ENCODE results near the gene WWP2.

Gene WWP2

GRCh38 chr16:69888005-69888590 lies 126.0 kb downstream of the WWP2 start:
- DNase-seq (ENCODE audit: low read depth in 2 of 3, low spot score in 1 of 3): no peak

GRCh38 chr16:69889295-69889964 lies 127.3 kb downstream of the WWP2 start:
- DNase-seq (ENCODE audit: low read depth in 2 of 3, low spot score in 1 of 3): peak in 2 of 3 donors; percentile 1

DNA sequence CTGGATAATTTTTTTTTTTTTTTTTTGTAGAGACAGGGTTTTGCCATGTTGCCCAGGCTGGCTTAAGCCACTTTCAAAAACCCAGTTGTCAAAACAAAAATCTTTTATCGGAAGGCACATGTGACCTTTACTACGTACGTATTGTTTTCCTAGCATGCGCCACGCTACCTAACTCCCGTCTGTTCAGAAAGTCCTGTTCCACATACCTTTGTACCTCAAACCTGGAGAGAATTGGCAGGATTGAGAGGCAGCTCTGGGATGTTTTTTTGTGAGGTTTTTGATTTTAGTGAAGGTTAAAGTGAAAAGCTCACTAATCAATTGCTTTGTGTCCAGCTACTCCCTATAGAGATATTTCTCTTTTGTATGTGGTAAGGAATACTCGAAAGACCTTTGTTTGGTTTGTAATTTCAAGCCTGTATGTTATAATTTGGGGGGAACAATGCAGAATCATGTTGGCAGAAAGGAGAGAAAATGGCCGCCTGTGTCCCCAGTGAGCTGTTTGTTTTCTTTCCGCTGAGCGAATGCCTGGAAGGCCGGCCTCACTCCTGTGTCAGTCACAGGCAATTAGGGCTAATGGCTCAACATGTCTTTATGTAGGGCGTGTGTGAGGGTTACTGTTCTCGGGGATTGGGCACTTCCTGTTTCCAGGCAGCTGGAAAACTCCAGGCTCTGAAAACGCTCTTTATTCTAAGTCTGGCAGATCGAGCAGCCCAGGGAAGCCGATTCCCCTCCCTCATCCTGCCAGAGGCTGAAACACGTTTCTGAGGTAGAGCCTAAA lies 128.2 kb downstream of the WWP2 start:
- DNase-seq (ENCODE audit: low read depth in 2 of 3, low spot score in 1 of 3): no peak

DNA sequence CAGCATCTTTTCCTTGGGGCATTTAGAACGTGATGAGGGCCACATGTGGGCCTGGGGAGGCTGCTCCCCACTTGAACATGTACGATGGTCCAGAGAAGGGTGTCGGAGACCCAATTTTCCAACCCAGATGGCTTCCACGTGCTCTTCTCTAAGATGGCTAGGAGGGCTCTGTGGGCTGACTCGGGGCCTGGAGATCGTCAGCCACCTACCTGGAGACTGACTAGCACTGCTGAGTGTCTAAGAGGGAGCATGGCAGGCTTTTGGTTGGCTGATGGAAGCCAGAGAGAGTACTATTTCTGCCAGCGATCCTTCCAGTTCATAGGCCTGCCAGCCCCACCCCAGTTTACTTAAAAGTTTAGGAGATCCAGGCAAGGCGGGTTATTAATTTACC lies 128.8 kb downstream of the WWP2 start:
- DNase-seq (ENCODE audit: low read depth in 2 of 3, low spot score in 1 of 3): no peak

DNA sequence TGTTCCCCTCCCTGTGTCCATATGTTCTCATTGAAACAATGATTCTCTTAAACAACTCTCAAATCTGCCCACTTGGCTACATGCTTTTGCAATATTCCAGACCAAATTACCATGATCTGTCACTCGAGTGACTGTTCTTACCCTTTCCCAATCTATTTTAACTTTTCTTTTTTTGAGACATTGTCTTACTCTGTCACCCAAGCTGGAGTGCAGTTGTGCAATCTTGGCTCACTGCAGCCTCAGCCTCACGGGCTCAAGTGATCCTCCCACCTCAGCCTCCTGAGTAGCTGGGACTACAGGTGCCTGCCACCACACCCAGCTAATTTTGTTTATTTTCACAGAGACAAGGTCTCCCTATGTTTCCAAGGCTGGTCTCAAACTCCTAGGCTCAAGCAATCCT lies 130.2 kb downstream of the WWP2 start:
- no peak for DNase-seq (ENCODE audit: low read depth in 2 of 3, low spot score in 1 of 3)

- DNase-seq (ENCODE audit: low read depth in 2 of 3, low spot score in 1 of 3): no peak
These were observed 131.0 kb downstream of the WWP2 start for GRCh38 chr16:69893106-69893505.

- no peak for DNase-seq (ENCODE audit: low read depth in 2 of 3, low spot score in 1 of 3)
These were observed 132.5 kb downstream of the WWP2 start for GRCh38 chr16:69894676-69895075.

GRCh38 chr16:69903865-69904415 lies 141.8 kb downstream of the WWP2 start:
- no peak for DNase-seq (ENCODE audit: low read depth in 2 of 3, low spot score in 1 of 3)

GRCh38 chr16:69904495-69905170 lies 142.5 kb downstream of the WWP2 start:
- DNase-seq (ENCODE audit: low read depth in 2 of 3, low spot score in 1 of 3): no peak

- DNase-seq (ENCODE audit: low read depth in 2 of 3, low spot score in 1 of 3): no peak
These were observed 143.0 kb downstream of the WWP2 start for GRCh38 chr16:69905171-69905555.

GRCh38 chr16:69906838-69907401 lies 144.8 kb downstream of the WWP2 start:
- DNase-seq (ENCODE audit: low read depth in 2 of 3, low spot score in 1 of 3): no peak

DNA sequence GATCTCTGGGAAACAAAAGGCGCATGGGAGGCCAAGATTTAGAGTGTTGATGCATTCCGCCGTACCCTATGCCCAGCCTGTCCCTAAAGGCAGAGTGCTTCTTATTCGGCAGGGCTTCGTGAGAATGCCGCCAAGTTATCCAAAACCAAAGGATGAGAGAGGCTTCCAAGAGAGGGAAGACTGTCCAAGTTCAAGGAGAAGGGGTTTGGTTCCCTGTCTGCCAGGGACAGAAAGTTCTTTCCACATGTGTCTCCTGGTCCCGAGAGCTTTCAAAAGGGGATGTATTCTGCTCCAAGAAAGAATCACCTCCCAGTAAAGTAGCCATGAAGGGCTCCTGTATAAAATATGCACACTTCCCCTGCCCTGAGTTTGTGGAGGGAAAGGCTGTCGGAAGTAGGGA lies 146.9 kb downstream of the WWP2 start:
- no peak for DNase-seq (ENCODE audit: low read depth in 2 of 3, low spot score in 1 of 3)

GRCh38 chr16:69909760-69910159 lies 147.6 kb downstream of the WWP2 start:
- DNase-seq (ENCODE audit: low read depth in 2 of 3, low spot score in 1 of 3): no peak

GRCh38 chr16:69910964-69911363 lies 148.8 kb downstream of the WWP2 start:
- no peak for DNase-seq (ENCODE audit: low read depth in 2 of 3, low spot score in 1 of 3)

GRCh38 chr16:69916462-69916861 lies 154.3 kb downstream of the WWP2 start:
- no peak for DNase-seq (ENCODE audit: low read depth in 2 of 3, low spot score in 1 of 3)

DNA sequence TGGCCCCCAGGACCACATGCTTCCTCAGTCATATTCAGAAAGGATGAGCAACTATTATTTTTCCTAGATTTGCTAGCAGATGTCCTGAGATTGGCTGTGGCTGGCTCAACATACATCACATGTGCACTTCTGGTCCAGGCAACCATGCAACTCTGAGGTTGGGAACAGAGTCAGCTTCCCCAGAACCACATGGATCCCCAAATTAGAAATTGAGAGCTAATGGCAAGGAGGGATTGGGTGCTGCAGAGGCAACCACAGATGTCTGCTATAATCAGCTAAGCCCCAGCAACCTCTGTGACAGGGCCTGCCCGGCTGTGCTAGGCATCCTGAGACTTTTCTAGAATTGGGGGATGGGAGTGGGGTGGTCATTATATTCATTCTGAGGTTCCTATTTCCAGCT lies 155.2 kb downstream of the WWP2 start:
- no peak for DNase-seq (ENCODE audit: low read depth in 2 of 3, low spot score in 1 of 3)

DNA sequence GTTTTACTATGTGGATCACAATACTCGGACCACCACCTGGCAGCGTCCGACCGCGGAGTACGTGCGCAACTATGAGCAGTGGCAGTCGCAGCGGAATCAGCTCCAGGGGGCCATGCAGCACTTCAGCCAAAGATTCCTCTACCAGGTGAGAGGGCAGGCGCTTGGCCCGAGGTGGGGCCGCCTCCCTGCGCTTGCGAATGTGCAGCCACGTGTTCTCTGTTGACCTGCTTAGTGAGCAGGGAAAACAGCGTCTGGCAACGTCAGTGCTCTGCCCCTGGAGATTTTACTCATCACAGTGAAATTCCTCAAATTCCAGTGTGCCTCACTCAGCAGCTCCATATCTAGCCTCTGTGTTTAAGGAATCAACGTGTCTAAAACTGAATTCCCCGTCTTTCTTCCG lies 155.6 kb downstream of the WWP2 start:
- DNase-seq (ENCODE audit: low read depth in 2 of 3, low spot score in 1 of 3): no peak

DNA sequence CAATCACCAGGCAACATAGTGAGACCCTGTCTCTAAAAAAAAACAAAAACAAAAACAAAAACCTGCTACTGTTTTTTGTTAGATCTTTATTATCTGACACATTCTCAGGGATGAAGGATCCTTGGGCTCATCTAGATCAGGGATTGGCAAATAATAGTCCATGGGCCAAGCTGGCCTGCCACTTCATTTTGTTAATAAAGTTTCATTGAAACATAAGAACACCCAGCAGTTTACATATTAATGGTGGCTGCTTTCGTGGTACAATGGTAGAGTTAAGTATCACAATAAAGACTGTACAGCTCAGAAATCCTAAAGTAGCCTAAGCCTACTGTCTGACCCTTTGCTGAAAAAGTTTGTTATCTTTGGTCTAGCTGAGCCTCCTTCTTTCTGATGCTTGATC lies 156.1 kb downstream of the WWP2 start:
- no peak for DNase-seq (ENCODE audit: low read depth in 2 of 3, low spot score in 1 of 3)

DNA sequence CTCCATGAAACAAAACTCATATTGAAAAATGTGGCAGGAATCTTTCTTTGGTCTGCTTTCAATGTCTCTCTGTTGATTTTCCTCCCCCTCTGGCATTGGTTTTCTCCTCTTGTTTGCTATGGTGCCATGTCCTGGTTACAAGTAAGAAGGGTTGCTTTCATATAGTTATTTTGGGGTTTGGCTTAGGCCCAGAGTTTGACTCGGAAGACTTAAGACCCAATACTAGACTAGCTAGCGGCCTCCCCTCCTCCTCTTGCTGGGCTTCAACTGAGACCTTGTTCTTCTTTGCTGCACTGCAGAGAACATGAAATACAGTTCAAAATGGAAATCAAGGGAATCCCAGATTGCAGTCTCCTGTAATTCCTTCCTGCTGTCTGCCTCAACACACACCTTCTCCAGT lies 159.0 kb downstream of the WWP2 start:
- DNase-seq (ENCODE audit: low read depth in 2 of 3, low spot score in 1 of 3): no peak

DNA sequence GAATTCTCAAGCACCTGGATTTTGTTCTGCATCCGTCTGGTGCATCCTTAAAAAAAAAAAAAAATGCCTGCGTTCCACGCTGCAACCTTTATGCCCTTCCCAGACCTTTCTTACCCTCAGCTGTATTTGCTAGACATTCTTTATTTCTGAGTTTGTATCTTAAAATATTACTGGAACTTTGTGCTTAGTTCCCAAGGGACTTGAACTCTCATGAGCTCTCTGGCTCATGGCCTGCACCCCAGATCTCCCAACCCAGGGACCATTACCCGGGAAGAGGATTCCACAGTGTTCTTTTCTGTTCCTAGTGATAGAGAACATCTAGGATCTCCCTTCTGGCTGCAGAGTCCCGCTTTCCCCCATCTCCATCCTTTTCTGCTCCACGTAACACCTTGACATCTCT lies 160.1 kb downstream of the WWP2 start:
- no peak for DNase-seq (ENCODE audit: low read depth in 2 of 3, low spot score in 1 of 3)

GRCh38 chr16:69924041-69924775 lies 162.1 kb downstream of the WWP2 start:
- DNase-seq (ENCODE audit: low read depth in 2 of 3, low spot score in 1 of 3): no peak
